AG04449 (cell line): ENCODE data around the gene OPRM1.

ENCODE experiments used
- CTCF ChIA-PET: fragments of 350-600 bp; formaldehyde crosslinking; extraction: SDS; loops from one replicate; lab custom pipeline; 2021; ENCODE audit warnings: antibody characterized with exemption; lab: Yijun Ruan, JAX
- POLR2A ChIA-PET: fragments of 400-600, 350-600 bp; formaldehyde crosslinking; extraction: SDS; loops from one replicate; lab custom pipeline; 2020; ENCODE audit warnings: antibody characterized with exemption, inconsistent platforms; lab: Yijun Ruan, JAX
- DNase-seq: peaks from one replicate; pipeline ENCODE4 v3.0.0-alpha.2; 2010; ENCODE audit warnings: low read depth, low spot score
- H3K4me3 ChIP-seq: 2 replicates; pipeline ENCODE4 v1.5.1; 2011; ENCODE audit warnings: low read depth, mild to moderate bottlenecking, control low read depth, low read length
- CTCF ChIP-seq: IDR thresholded peaks from one replicate; pipeline ENCODE4 v1.5.1; 2011; ENCODE audit warnings: mild to moderate bottlenecking, moderate library complexity, low read length, control low read depth, inconsistent platforms; ENCODE audit not compliant: insufficient read depth; ENCODE audit errors: missing control alignments

The OPRM1 gene

GRCh38 chr6:154125421-154125820 lies 86.4 kb downstream of the OPRM1 start:
- no peak for DNase-seq
- CTCF ChIA-PET: no interaction called here
- no peak overlapping the region for H3K4me3 ChIP-seq
- POLR2A ChIA-PET: no interaction called here
- TF ChIP-seq CTCF: no peak

- TF ChIP-seq CTCF: no peak
- ChIA-PET POLR2A (no interaction called here), CTCF (no interaction called here)
- H3K4me3 ChIP-seq: no peak overlapping the region
- no peak for DNase-seq
These were observed 88.6 kb downstream of the OPRM1 start for GRCh38 chr6:154127657-154128056.

- no peak overlapping the region for H3K4me3 ChIP-seq
- TF ChIP-seq CTCF: no peak
- CTCF ChIA-PET: no interaction called here
- no peak for DNase-seq
- POLR2A ChIA-PET: no interaction called here
These were observed 95.6 kb downstream of the OPRM1 start for GRCh38 chr6:154134471-154135147.

GRCh38 chr6:154138793-154139192 lies 99.8 kb downstream of the OPRM1 start:
- CTCF ChIA-PET: no interaction called here
- POLR2A ChIA-PET: no interaction called here
- DNase-seq: no peak
- no peak for TF ChIP-seq CTCF
- no peak overlapping the region for H3K4me3 ChIP-seq

GRCh38 chr6:154139892-154140291 lies 100.9 kb downstream of the OPRM1 start:
- CTCF ChIA-PET: interaction anchor here (0.7 kb wide), 1 partner anchor 28 kb away, joined by 3 read pairs; no protein-coding TSS in a partner anchor
- POLR2A ChIA-PET: no interaction called here
- no peak for TF ChIP-seq CTCF

GRCh38 chr6:154140743-154141142 lies 101.7 kb downstream of the OPRM1 start:
- CTCF ChIA-PET: interaction anchor here (0.7 kb wide), 1 partner anchor 29 kb away, joined by 3 read pairs; no protein-coding TSS in a partner anchor
- DNase-seq: no peak
- no peak for TF ChIP-seq CTCF
- no peak overlapping the region for H3K4me3 ChIP-seq
- POLR2A ChIA-PET: no interaction called here

More at GRCh38 chr6:154139892-154140291, 100.9 kb downstream of the OPRM1 start:
- H3K4me3 ChIP-seq: no peak overlapping the region
- no peak for DNase-seq
